ENCODE data around the gene DLG2.
A peak's percentile ranks its signal among the peaks of the same experiment; 100 is the strongest.

The DLG2 gene

GRCh38 chr11:84812471-84812969, 814.6 kb downstream of the DLG2 start:
- no peak for TF ChIP-seq CTCF (IDR thresholded peaks at IDR 0.05)
- TF ChIP-seq ZFX (IDR thresholded peaks at IDR 0.05; ENCODE audit: borderline replicate concordance) = no peak
- H3K27ac ChIP-seq = no peak overlapping the region

- no peak overlapping the region for H3K27ac ChIP-seq
- TF ChIP-seq CTCF (IDR thresholded peaks at IDR 0.05) (no peak), ZFX (IDR thresholded peaks at IDR 0.05; ENCODE audit: borderline replicate concordance) (no peak)
Observed at GRCh38 chr11:84806354-84806753, 820.8 kb downstream of the DLG2 start.

GRCh38 chr11:84804041-84804440, 823.1 kb downstream of the DLG2 start:
- H3K27ac ChIP-seq = no peak overlapping the region
- no peak for TF ChIP-seq ZFX (IDR thresholded peaks at IDR 0.05; ENCODE audit: borderline replicate concordance)
- TF ChIP-seq CTCF (IDR thresholded peaks at IDR 0.05) = no peak

GRCh38 chr11:84800755-84801346, 826.3 kb downstream of the DLG2 start:
- H3K27ac ChIP-seq = no peak overlapping the region
- no peak for TF ChIP-seq ZFX (IDR thresholded peaks at IDR 0.05; ENCODE audit: borderline replicate concordance)
- TF ChIP-seq CTCF (IDR thresholded peaks at IDR 0.05) = peak; percentile 58

GRCh38 chr11:84799112-84799511, 828.0 kb downstream of the DLG2 start:
- H3K27ac ChIP-seq = no peak overlapping the region
- TF ChIP-seq CTCF (IDR thresholded peaks at IDR 0.05) (no peak), ZFX (IDR thresholded peaks at IDR 0.05; ENCODE audit: borderline replicate concordance) (no peak)

GRCh38 chr11:84795698-84796097, 831.4 kb downstream of the DLG2 start:
- TF ChIP-seq CTCF (IDR thresholded peaks at IDR 0.05) = no peak
- no peak for TF ChIP-seq ZFX (IDR thresholded peaks at IDR 0.05; ENCODE audit: borderline replicate concordance)
- H3K27ac ChIP-seq = no peak overlapping the region

GRCh38 chr11:84794663-84795443, 832.3 kb downstream of the DLG2 start:
- H3K27ac ChIP-seq = no peak overlapping the region
- no peak for TF ChIP-seq ZFX (IDR thresholded peaks at IDR 0.05; ENCODE audit: borderline replicate concordance)
- TF ChIP-seq CTCF (IDR thresholded peaks at IDR 0.05) = no peak

All from 22Rv1 (cell line).